HG03045 (cell line): ENCODE results near the gene OR2T5.
"Not testable (repeated sequence)": the region's sequence is repeated elsewhere in the genome, so short reads cannot be mapped to it uniquely, and the experiment has no call there.

Experiments used
- ATAC-seq: cut with Tn5 transposase; IDR thresholded peaks from one replicate; pipeline ENCODE4 v1.9.1; 2021; ENCODE audit warnings: mild to moderate bottlenecking, moderate library complexity; ENCODE audit not compliant: unreplicated experiment

The OR2T5 gene

GRCh38 chr1:248500305-248501035 lies 12.1 kb downstream of the OR2T5 start:
- ATAC-seq: not testable (repeated sequence)

DNA sequence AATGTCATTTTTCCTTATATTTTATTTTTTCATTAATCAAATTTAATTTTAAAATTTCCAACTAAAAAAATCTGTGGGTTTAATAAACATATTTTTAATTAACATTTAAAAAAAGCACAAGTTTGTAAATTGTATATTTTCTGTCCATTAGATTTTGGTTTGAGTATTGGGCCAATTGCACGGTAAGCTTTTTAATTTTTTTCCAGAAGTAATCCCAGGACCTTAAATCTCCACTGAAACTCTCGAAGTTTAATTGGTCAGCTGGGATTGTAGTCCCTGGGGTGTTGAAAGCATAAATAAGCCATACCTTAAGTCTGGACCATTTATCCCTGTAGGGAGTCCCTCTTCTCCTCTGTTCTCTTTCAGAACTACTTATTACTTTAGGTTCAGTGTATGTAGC lies 19.4 kb downstream of the OR2T5 start, which contains the start of gene OR2G6:
Gene OR2G6 (plus strand): TSS at position 301 of the 400 bp plus-strand sequence. CDS start 13,574 bp downstream, outside the sequence.
- ATAC-seq: not testable (repeated sequence)

DNA sequence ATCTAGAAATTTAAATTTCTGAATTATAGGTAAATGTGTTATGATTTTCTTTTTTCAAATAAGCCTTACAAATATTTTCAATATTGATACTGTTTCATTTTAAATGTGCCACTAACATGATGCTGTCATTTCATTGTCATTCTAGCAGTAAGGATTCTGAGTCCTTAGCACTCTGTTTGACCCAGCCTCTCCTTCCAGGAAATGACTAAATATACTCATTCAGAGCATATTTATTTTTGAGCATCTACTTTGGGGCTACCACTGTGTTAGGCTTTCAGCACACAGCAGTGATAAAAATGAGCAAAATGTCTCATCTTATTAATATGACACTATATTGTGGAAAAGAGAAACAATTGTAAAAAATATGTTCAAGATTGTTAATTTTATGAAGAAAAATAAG lies 21.8 kb downstream of the OR2T5 start:
- ATAC-seq: not testable (repeated sequence)

- no peak for ATAC-seq
Observed at GRCh38 chr1:248521856-248522255, 33.5 kb downstream of the OR2T5 start.

- not testable (repeated sequence) for ATAC-seq
Observed at GRCh38 chr1:248537449-248537848, 49.1 kb downstream of the OR2T5 start.
